Fibroblast of lung (primary cell): Measurements from ENCODE around the gene C7.

Experiments
- CTCF ChIP-seq, 2 donors: IDR thresholded peaks in 1 of 2; conservative IDR thresholded peaks in 1 of 2; 1 replicate in 1 of 2; 2 replicates in 1 of 2; pipeline ENCODE4 v1.5.1; 2011 to 2012; ENCODE audit warnings: low read length in 2 of 2, control low read depth in 1 of 2, inconsistent platforms in 1 of 2, low read depth in 1 of 2, mild to moderate bottlenecking in 1 of 2
- EZH2 ChIP-seq: IDR thresholded peaks from 2 replicates; pipeline ENCODE4 v1.5.1; 2012; ENCODE audit warnings: low read length, control low read depth, mild to moderate bottlenecking; ENCODE audit errors: missing control alignments

- TF ChIP-seq EZH2 (no peak), CTCF (conservative IDR thresholded peaks at IDR 0.05 in 1 of 2, IDR thresholded peaks at IDR 0.05 in 1 of 2; ENCODE audit: low read depth in 1 of 2, low read length in 2 of 2) (no peak)
Measured at GRCh38 chr5:40987349-40987748, 78.1 kb downstream of the C7 start.
